ENCODE results near the gene PGBD5.

DNA sequence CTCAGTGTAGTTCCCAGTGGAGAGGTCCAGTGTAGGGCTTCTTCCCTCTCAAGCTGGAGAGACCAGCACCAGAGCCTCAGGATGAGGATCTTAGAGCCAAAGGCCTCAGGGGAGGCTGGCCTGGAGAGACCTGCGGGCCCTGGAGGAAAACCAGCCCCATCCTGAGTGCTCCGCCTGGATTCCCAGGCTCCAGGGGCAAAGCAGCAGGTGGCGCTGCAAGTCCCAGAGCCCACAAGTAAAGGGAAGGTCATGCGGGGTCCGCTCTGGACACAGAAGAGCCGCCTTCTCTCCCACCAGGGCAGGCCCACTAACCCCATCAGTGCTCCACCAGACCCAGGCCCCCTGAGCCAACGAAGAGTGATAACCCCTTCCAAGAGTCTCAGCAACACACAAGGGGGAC is 22.7 kb downstream of the PGBD5 start:
- TF ChIP-seq, protein P1, sequence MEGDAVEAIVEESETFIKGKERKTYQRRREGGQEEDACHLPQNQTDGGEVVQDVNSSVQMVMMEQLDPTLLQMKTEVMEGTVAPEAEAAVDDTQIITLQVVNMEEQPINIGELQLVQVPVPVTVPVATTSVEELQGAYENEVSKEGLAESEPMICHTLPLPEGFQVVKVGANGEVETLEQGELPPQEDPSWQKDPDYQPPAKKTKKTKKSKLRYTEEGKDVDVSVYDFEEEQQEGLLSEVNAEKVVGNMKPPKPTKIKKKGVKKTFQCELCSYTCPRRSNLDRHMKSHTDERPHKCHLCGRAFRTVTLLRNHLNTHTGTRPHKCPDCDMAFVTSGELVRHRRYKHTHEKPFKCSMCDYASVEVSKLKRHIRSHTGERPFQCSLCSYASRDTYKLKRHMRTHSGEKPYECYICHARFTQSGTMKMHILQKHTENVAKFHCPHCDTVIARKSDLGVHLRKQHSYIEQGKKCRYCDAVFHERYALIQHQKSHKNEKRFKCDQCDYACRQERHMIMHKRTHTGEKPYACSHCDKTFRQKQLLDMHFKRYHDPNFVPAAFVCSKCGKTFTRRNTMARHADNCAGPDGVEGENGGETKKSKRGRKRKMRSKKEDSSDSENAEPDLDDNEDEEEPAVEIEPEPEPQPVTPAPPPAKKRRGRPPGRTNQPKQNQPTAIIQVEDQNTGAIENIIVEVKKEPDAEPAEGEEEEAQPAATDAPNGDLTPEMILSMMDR (IDR thresholded peaks at IDR 0.05) = no peak
- TF ChIP-seq, protein P2, sequence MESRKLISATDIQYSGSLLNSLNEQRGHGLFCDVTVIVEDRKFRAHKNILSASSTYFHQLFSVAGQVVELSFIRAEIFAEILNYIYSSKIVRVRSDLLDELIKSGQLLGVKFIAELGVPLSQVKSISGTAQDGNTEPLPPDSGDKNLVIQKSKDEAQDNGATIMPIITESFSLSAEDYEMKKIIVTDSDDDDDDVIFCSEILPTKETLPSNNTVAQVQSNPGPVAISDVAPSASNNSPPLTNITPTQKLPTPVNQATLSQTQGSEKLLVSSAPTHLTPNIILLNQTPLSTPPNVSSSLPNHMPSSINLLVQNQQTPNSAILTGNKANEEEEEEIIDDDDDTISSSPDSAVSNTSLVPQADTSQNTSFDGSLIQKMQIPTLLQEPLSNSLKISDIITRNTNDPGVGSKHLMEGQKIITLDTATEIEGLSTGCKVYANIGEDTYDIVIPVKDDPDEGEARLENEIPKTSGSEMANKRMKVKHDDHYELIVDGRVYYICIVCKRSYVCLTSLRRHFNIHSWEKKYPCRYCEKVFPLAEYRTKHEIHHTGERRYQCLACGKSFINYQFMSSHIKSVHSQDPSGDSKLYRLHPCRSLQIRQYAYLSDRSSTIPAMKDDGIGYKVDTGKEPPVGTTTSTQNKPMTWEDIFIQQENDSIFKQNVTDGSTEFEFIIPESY (IDR thresholded peaks at IDR 0.05; ENCODE audit: borderline replicate concordance, low read depth) = no peak
- TF ChIP-seq SMC3 (IDR thresholded peaks at IDR 0.05; ENCODE audit: low read depth, low read length) (no peak), CHD2 (IDR thresholded peaks at IDR 0.05; ENCODE audit: low read length, partially characterized antibody) (no peak), TAF1 (IDR thresholded peaks at IDR 0.05; ENCODE audit: borderline replicate concordance, low read depth, low read length) (no peak), NFIC (IDR thresholded peaks at IDR 0.05; ENCODE audit: borderline replicate concordance) (no peak), POLR2AphosphoS5 (IDR thresholded peaks at IDR 0.05; ENCODE audit: low read depth, low read length) (no peak), TEAD4 (IDR thresholded peaks at IDR 0.05; ENCODE audit: borderline replicate concordance, insufficient read depth) (no peak), RFX5 (IDR thresholded peaks at IDR 0.05; ENCODE audit: low read length) (no peak), EZH2phosphoT487 (IDR thresholded peaks at IDR 0.05; ENCODE audit: borderline replicate concordance, low read depth) (no peak)

Data from SK-N-SH (cell line).